NCI-H526 treated with DMSO at 0.1 percent for 48 hours (cell line): Measurements from ENCODE around the gene VIM.
"Not testable (repeated sequence)": the region's sequence is repeated elsewhere in the genome, so short reads cannot be mapped to it uniquely, and the experiment has no call there.

ENCODE experiments used
- DNase-seq: peaks from one replicate; lab custom pipeline; 2025; lab: John Stamatoyannopoulos, UW

Gene VIM

GRCh38 chr10:17232276-17232960, 4.4 kb downstream of the VIM start:
- DNase-seq, result no peak

GRCh38 chr10:17233286-17233991, 5.4 kb downstream of the VIM start:
- DNase-seq, result no peak

- DNase-seq, result no peak
Observed at GRCh38 chr10:17234431-17234945, 6.4 kb downstream of the VIM start.

- no peak for DNase-seq
Observed at GRCh38 chr10:17235136-17235535, 7.1 kb downstream of the VIM start.

- DNase-seq, result no peak
Observed at GRCh38 chr10:17236468-17237148, 8.6 kb downstream of the VIM start.

GRCh38 chr10:17237149-17237527, 9.1 kb downstream of the VIM start:
- no peak for DNase-seq

- no peak for DNase-seq
Observed at GRCh38 chr10:17237915-17238444, 9.9 kb downstream of the VIM start.

GRCh38 chr10:17238445-17239291, 10.6 kb downstream of the VIM start:
- DNase-seq, result no peak

- DNase-seq, result no peak
Observed at GRCh38 chr10:17239345-17240085, 11.5 kb downstream of the VIM start.

GRCh38 chr10:17240096-17240495, 12.1 kb downstream of the VIM start:
- DNase-seq, result no peak

GRCh38 chr10:17240616-17241015, 12.6 kb downstream of the VIM start:
- no peak for DNase-seq

GRCh38 chr10:17241611-17242333, 13.7 kb downstream of the VIM start:
- no peak for DNase-seq

- no peak for DNase-seq
Observed at GRCh38 chr10:17244700-17245365, 16.8 kb downstream of the VIM start.

- no peak for DNase-seq
Observed at GRCh38 chr10:17247210-17247609, 19.2 kb downstream of the VIM start.

GRCh38 chr10:17248964-17249363, 20.9 kb downstream of the VIM start:
- no peak for DNase-seq

- no peak for DNase-seq
Observed at GRCh38 chr10:17249820-17250219, 21.8 kb downstream of the VIM start.

GRCh38 chr10:17250736-17251135, 22.7 kb downstream of the VIM start:
- DNase-seq, result no peak

GRCh38 chr10:17254543-17255050, 26.6 kb downstream of the VIM start:
- not testable (repeated sequence) for DNase-seq

- DNase-seq, result no peak
Observed at GRCh38 chr10:17255512-17255911, 27.5 kb downstream of the VIM start.

- no peak for DNase-seq
Observed at GRCh38 chr10:17256051-17256450, 28.0 kb downstream of the VIM start.
